T-helper 1 cell treated with Interleukin-12 subunit alpha and Interleukin-12 subunit beta and Interleukin-4 antibody, amounts not matched to agents 30 μg/mL and 1 μg/mL, for 36 hours (primary cell): ENCODE data around the gene TIPRL.
"Not testable (repeated sequence)": the region's sequence is repeated elsewhere in the genome, so short reads cannot be mapped to it uniquely, and the experiment has no call there.

Experiments used
- H3K27ac Mint-ChIP-seq: one replicate; pipeline ENCODE4 v1.8.0; 2021; ENCODE audit warnings: mild to moderate bottlenecking, mixed read lengths
- H3K27me3 Mint-ChIP-seq: one replicate; pipeline ENCODE4 v1.8.0; 2021; ENCODE audit warnings: low read depth, mixed read lengths
- H3K36me3 Mint-ChIP-seq: one replicate; pipeline ENCODE4 v1.8.0; 2021; ENCODE audit warnings: low read depth, mixed read lengths
- H3K4me1 Mint-ChIP-seq: one replicate; pipeline ENCODE4 v1.8.0; 2021; ENCODE audit warnings: low read depth, mixed read lengths
- H3K4me3 Mint-ChIP-seq: one replicate; pipeline ENCODE4 v1.8.0; 2021; ENCODE audit warnings: mild to moderate bottlenecking, moderate library complexity, mixed read lengths
- H3K9me3 Mint-ChIP-seq: one replicate; pipeline ENCODE4 v1.8.0; 2021; ENCODE audit warnings: mixed read lengths

The TIPRL gene

DNA sequence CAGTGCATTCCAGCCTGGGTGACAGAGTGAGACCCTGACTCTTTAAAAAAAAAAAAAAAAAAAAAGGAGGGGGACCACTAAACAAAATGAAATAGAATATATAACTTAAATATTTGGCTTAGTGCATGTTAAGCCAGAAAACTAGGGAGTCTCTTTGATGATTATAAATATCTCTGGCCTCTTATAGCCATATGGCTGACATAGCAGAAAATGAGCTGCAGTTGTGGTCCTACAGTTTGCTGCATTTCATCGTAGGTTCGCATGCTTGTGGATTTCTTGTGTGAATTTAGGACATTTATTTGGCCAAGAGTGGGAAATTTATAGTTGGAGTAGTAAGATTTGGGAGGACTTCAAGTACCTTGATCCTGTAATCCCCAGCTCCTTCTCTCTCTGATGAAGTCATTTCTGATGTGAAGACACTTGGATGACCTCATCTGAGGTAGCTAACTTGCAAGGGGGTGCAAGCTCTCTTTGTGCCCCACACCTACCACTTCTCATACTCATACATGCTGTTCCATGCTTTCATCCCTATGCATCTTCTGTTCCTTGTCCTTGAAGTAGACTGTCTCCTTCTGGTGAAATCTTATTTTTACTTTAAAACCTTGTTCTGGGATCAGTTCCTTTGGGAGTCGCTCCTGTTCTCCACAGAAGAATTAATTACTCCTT lies 6.4 kb upstream of the TIPRL start:
- peaks cover 11% of the 10 kb centered on the region for H3K27me3 Mint-ChIP-seq

DNA sequence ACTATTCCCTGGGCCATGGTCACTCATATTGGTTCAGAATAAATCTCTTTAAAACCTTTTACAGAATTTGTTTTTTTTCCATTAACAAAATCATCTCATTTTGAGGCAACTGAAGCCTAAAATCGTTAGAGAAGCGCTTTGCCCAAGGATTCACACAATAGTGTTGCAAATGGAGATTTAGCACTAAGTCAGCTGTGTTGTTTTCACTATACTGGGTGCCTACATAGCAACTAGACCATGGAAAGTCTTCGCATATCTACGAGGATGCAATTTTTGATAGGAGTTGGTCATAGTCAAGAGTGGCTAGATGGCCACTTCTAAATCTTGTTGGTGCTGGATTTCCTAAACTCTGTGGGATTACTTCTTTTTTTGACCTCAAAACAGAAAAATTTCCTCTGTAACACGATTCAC lies 530 bp upstream of the TIPRL start:
- Mint-ChIP-seq H3K27ac (no peak overlapping the region), H3K36me3 (no peaks in the 10 kb centered on the region), H3K9me3 (no peaks in the 10 kb centered on the region), H3K4me1 (peaks cover 5% of the 10 kb centered on the region), H3K27me3 (peaks cover 9% of the 10 kb centered on the region), H3K4me3 (no peak overlapping the region)

More for the DNA sequence above, 6.4 kb upstream of the TIPRL start:
- H3K36me3 Mint-ChIP-seq: no peaks in the 10 kb centered on the region
- no peaks in the 10 kb centered on the region for H3K4me1 Mint-ChIP-seq
- no peaks in the 10 kb centered on the region for H3K9me3 Mint-ChIP-seq
- no peak overlapping the region for H3K4me3 Mint-ChIP-seq
- H3K27ac Mint-ChIP-seq: no peak overlapping the region

DNA sequence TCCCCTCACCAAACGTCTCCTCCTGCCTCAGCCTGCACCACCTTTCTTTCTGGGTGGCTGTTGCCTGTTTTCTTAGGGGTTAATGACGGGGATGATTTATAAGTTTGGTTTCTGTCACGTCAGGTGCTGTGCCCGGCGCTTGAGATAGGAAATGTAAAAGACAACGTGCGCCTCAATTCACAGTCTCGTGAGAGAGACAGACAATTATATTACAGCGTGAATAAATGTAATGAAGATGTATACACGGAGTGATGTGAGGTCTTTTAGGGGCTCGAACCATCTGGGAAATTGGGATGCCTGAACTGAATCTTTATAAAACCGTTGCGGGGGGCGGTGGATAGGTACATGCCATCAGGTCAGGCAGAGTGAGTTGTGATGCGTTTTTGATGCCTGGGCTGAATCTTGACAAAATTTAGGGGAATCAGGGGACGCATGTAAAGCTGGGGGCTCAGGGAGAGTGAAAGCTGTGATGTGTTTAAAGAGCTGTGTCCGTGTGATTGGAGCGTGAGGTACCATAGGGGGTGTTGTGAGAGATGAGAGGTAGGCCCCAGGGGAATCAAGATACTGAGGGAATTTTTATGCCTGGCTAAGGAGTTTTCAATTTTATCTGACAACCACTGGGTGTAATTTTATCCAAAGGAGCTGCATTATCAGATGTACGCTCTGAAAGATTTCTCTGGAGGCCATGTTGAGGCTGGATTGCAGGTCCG lies 831 bp downstream of the TIPRL start:
- no peak overlapping the region for H3K4me3 Mint-ChIP-seq
- H3K27me3 Mint-ChIP-seq: peaks cover 4% of the 10 kb centered on the region
- no peaks in the 10 kb centered on the region for H3K36me3 Mint-ChIP-seq
- peaks cover 6% of the 10 kb centered on the region for H3K4me1 Mint-ChIP-seq
- H3K9me3 Mint-ChIP-seq: no peaks in the 10 kb centered on the region
- no peak overlapping the region for H3K27ac Mint-ChIP-seq

DNA sequence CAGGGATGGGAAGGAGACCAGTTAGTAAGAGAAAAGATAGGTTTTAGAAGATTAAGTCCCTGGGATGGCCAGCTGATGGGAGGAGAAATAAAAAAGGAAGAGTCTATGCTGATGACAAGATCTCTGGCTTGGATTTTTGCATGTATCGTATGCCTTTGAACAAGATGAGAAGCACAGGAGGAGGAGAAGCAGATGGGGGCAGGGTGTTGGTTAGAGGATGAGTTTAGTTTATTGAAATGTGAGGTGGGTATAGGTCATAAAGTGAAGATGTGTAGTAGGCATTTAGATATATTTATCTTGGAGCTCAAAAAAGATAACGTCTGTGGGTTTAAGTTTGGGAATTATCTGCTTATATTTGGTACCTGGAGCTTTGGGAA lies 1.4 kb downstream of the TIPRL start:
- Mint-ChIP-seq H3K36me3 (peaks cover 4% of the 10 kb centered on the region), H3K4me1 (peaks cover 6% of the 10 kb centered on the region), H3K4me3 (no peak overlapping the region), H3K27me3 (peaks cover 4% of the 10 kb centered on the region), H3K27ac (no peak overlapping the region), H3K9me3 (no peaks in the 10 kb centered on the region)

- H3K27ac Mint-ChIP-seq, H3K36me3 Mint-ChIP-seq, H3K4me1 Mint-ChIP-seq, H3K4me3 Mint-ChIP-seq, H3K9me3 Mint-ChIP-seq, H3K27me3 Mint-ChIP-seq: not testable (repeated sequence)
These were observed 2.4 kb downstream of the TIPRL start for GRCh38 chr1:168181063-168181720.

- H3K9me3 Mint-ChIP-seq: no peaks in the 10 kb centered on the region
- no peaks in the 10 kb centered on the region for H3K27me3 Mint-ChIP-seq
- no peak overlapping the region for H3K27ac Mint-ChIP-seq
- peaks cover 7% of the 10 kb centered on the region for H3K4me1 Mint-ChIP-seq
- no peak overlapping the region for H3K4me3 Mint-ChIP-seq
- H3K36me3 Mint-ChIP-seq: peaks cover 32% of the 10 kb centered on the region
These were observed 8.4 kb downstream of the TIPRL start for GRCh38 chr1:168187177-168187576.

- Mint-ChIP-seq H3K4me3 (no peak overlapping the region), H3K27ac (no peak overlapping the region), H3K36me3 (peaks cover 44% of the 10 kb centered on the region), H3K9me3 (no peaks in the 10 kb centered on the region), H3K4me1 (peaks cover 11% of the 10 kb centered on the region), H3K27me3 (no peaks in the 10 kb centered on the region)
These were observed 11.6 kb downstream of the TIPRL start for GRCh38 chr1:168190403-168190802.

- Mint-ChIP-seq H3K27me3 (no peaks in the 10 kb centered on the region), H3K27ac (no peak overlapping the region), H3K9me3 (no peaks in the 10 kb centered on the region), H3K4me1 (peaks cover 12% of the 10 kb centered on the region), H3K36me3 (peaks cover 49% of the 10 kb centered on the region), H3K4me3 (no peak overlapping the region)
These were observed 16.7 kb downstream of the TIPRL start for GRCh38 chr1:168195199-168196135.

GRCh38 chr1:168199056-168199455 lies 20.3 kb downstream of the TIPRL start:
- H3K4me1 Mint-ChIP-seq: peaks cover 11% of the 10 kb centered on the region
- peaks cover 59% of the 10 kb centered on the region for H3K36me3 Mint-ChIP-seq
- H3K27me3 Mint-ChIP-seq: no peaks in the 10 kb centered on the region
- no peak overlapping the region for H3K27ac Mint-ChIP-seq
- H3K9me3 Mint-ChIP-seq: no peaks in the 10 kb centered on the region
- no peak overlapping the region for H3K4me3 Mint-ChIP-seq

- no peaks in the 10 kb centered on the region for H3K27me3 Mint-ChIP-seq
- H3K4me3 Mint-ChIP-seq: no peak overlapping the region
- no peaks in the 10 kb centered on the region for H3K4me1 Mint-ChIP-seq
- H3K9me3 Mint-ChIP-seq: peaks cover 3% of the 10 kb centered on the region
- H3K36me3 Mint-ChIP-seq: peaks cover 53% of the 10 kb centered on the region
- H3K27ac Mint-ChIP-seq: no peak overlapping the region
These were observed 24.3 kb downstream of the TIPRL start for GRCh38 chr1:168202941-168203654.

- Mint-ChIP-seq H3K9me3 (peaks cover 8% of the 10 kb centered on the region), H3K27ac (no peak overlapping the region), H3K4me3 (no peak overlapping the region), H3K4me1 (no peaks in the 10 kb centered on the region), H3K27me3 (no peaks in the 10 kb centered on the region), H3K36me3 (peaks cover 38% of the 10 kb centered on the region)
These were observed 27.3 kb downstream of the TIPRL start for GRCh38 chr1:168206111-168206510.

DNA sequence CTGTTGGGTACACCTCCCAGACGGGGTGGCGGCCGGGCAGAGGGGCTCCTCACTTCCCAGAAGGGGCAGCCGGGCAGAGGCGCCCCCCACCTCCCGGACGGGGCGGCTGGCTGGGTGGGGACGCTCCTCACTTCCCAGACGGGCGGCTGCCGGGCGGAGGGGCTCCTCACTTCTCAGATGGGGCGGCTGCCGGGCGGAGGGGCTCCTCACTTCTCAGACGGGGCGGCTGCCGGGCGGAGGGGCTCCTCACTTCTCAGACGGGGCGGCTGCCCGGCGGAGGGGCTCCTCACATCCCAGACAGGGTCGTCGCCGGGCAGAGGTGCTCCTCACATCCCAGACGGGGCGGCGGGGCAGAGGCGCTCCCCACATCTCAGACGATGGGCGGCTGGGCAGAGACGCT lies 28.9 kb downstream of the TIPRL start:
- H3K27me3 Mint-ChIP-seq, H3K27ac Mint-ChIP-seq, H3K4me1 Mint-ChIP-seq, H3K4me3 Mint-ChIP-seq: not testable (repeated sequence)
- Mint-ChIP-seq H3K9me3 (peaks cover 12% of the 10 kb centered on the region), H3K36me3 (peaks cover 27% of the 10 kb centered on the region)

DNA sequence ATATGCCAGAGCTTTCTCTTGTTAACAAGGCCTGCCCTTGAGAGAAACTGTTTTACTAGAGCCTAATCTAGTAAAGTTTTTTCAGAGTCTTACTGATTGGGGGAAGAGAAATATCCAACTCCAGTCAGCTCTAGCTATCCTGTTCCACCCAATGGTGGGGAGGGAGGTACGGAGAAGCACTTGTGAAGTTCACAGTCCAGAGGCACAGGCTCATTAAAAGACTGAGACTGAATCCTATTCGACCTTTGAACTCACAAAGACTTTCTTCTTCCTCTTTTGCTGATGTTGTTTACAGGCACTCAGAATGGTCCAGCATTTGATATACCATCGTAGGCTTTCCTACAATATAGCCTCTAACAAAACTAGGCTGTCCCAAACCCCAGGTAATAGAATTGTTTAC lies 31.6 kb downstream of the TIPRL start:
- H3K27me3 Mint-ChIP-seq: peaks cover 4% of the 10 kb centered on the region
- no peak overlapping the region for H3K4me3 Mint-ChIP-seq
- no peaks in the 10 kb centered on the region for H3K4me1 Mint-ChIP-seq
- H3K9me3 Mint-ChIP-seq: peaks cover 20% of the 10 kb centered on the region
- no peak overlapping the region for H3K27ac Mint-ChIP-seq
- H3K36me3 Mint-ChIP-seq: peaks cover 9% of the 10 kb centered on the region

DNA sequence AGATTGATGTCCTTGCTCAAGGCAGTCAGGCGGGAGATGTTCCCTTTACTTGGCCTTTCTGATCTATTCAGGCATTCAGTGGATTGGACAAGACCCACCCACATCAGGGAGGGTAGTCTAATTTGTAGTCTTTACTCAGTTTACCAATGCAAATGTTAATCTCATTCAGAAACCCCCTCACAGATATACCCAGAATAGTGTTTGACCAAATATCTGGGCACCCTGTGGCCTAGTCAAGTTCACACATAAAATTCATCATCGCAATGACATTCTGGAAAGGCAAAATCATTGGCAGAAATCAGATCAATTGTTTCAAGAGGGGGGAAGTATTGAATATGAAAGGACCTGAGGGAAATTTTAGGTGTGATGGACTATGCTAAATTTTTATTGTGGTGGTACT lies 34.6 kb downstream of the TIPRL start:
- Mint-ChIP-seq H3K4me1 (no peaks in the 10 kb centered on the region), H3K27me3 (peaks cover 4% of the 10 kb centered on the region), H3K36me3 (peaks cover 3% of the 10 kb centered on the region), H3K27ac (no peak overlapping the region), H3K4me3 (no peak overlapping the region), H3K9me3 (peaks cover 17% of the 10 kb centered on the region)
